Gastroesophageal sphincter (tissue), 3 donors: ENCODE results near the gene USP9X.

Experiments used
- POLR2A ChIP-seq, 2 donors: fragments of 450-650 bp; IDR thresholded peaks; one replicate each; pipeline ENCODE4 v1.6.1; 2017; ENCODE audit warnings: antibody characterized with exemption in 2 of 2, mild to moderate bottlenecking in 2 of 2, moderate library complexity in 1 of 2
- TF ChIP-seq, protein P1 (sequence below), 4 experiments: fragments of 200-600 bp in 2 of 4; fragments of 450-650 bp in 2 of 4; sonication (generic) in 1 of 4; IDR thresholded peaks; one replicate each; pipeline ENCODE4 v1.5.1; 2017 to 2019; ENCODE audit warnings: antibody characterized with exemption in 4 of 4, mild to moderate bottlenecking in 2 of 4, moderate library complexity in 2 of 4

DNA sequence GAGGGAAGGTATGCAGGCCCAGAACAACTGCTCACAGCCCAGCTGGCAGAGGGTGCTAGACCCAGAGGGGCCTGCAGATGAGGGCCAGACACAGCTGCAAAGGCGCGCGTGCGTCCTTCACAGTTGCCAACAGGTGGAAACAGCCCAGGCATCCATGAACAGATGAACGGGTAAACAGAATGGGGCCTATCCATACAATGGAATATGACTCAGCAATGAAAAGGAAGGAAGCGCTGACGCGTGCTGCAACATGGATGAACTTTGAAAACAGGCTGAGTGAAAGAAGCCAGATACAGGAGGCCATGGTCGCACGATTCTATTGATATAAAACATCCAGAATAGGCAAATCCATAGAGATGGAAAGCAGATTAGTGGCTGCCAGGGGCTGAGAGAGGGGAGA, 165.6 kb downstream of the USP9X start:
- no peak for TF ChIP-seq POLR2A (IDR thresholded peaks at IDR 0.05)
- TF ChIP-seq, protein P1, sequence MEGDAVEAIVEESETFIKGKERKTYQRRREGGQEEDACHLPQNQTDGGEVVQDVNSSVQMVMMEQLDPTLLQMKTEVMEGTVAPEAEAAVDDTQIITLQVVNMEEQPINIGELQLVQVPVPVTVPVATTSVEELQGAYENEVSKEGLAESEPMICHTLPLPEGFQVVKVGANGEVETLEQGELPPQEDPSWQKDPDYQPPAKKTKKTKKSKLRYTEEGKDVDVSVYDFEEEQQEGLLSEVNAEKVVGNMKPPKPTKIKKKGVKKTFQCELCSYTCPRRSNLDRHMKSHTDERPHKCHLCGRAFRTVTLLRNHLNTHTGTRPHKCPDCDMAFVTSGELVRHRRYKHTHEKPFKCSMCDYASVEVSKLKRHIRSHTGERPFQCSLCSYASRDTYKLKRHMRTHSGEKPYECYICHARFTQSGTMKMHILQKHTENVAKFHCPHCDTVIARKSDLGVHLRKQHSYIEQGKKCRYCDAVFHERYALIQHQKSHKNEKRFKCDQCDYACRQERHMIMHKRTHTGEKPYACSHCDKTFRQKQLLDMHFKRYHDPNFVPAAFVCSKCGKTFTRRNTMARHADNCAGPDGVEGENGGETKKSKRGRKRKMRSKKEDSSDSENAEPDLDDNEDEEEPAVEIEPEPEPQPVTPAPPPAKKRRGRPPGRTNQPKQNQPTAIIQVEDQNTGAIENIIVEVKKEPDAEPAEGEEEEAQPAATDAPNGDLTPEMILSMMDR (IDR thresholded peaks at IDR 0.05) = no peak
